ENCODE measurements around the gene BCCIP. TPM values are rescaled to one million over a fixed set of nuclear protein-coding genes. Genes with fewer than 3 reads are reported as not detected.

The BCCIP gene
- 95.3 to 102 TPM (median 96.4 TPM) in 3 replicates for total RNA-seq (2021)
- percentile 89 among the genes with signal in this experiment for Bru-seq, nascent RNA
- long read RNA-seq, experiment 1, transcript BCCIP-203 (8 exons, 1,433 nt), result minor isoform, 109 of 489 reads
- long read RNA-seq, experiment 1, transcript BCCIP-202 (7 exons, 2,337 nt), result minor isoform, 115 of 489 reads
- long read RNA-seq, experiment 1, transcript BCCIP-201 (7 exons, 1,236 nt), result major isoform, 217 of 489 reads
- long read RNA-seq, experiment 1, partial matches to known transcripts, result 22 of 489 reads
- long read RNA-seq, experiment 1, other reads (novel, unspliced or antisense), result 26 of 489 reads
- long read RNA-seq, experiment 2, transcript BCCIP-201 (7 exons, 1,236 nt), result major isoform, 63 of 162 reads
- long read RNA-seq, experiment 2, transcript BCCIP-203 (8 exons, 1,433 nt), result minor isoform, 24 of 162 reads
- long read RNA-seq, experiment 2, transcript BCCIP-202 (7 exons, 2,337 nt), result minor isoform, 16 of 162 reads
- long read RNA-seq, experiment 2, partial matches to known transcripts, result 30 of 162 reads
- long read RNA-seq, experiment 2, other reads (novel, unspliced or antisense), result 29 of 162 reads
- long read RNA-seq, experiment 3, transcript BCCIP-203 (8 exons, 1,433 nt), result minor isoform, 169 of 857 reads
- long read RNA-seq, experiment 3, transcript BCCIP-202 (7 exons, 2,337 nt), result minor isoform, 84 of 857 reads
- long read RNA-seq, experiment 3, transcript BCCIP-201 (7 exons, 1,236 nt), result major isoform, 534 of 857 reads
- long read RNA-seq, experiment 3, partial matches to known transcripts, result 36 of 857 reads
- long read RNA-seq, experiment 3, other reads (novel, unspliced or antisense), result 34 of 857 reads

DNA sequence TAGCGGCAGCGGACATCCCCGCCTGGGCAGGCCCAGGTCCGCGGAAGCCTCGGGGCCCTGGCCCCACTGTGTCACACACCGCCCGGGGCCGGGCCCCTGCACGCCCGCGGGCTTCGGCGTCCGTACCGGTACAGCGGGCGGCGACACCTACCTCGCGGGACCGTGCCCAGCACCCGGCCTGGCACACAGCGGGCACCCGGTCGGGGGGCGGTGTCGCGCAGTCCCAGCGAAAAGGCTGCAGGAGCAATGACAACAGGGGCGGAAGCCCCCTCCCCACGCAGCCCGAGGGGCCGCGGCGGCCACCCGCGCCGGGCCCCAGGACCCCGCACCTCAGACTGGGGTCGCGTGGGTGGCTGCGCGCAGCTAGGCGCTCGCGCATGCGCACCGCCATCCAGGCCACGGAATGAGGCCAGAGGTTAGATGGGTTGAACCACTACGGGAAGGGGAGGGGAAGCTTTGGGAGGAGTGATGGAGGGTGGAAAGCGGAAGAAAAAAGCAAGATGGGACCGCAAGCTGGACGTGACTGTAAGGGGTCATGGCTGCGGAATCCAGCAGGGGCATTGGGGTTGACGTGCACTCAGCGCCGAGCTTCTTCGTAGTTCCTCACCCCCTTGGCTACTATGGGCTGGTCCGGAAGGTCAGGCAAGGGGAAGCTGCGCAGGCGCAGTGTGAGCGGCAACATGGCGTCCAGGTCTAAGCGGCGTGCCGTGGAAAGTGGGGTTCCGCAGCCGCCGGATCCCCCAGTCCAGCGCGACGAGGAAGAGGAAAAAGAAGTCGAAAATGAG lies at the start of gene BCCIP, which contains the start of gene UROS:
Gene BCCIP (plus strand): TSS at position 669 of the 785 bp plus-strand sequence. CDS start 12 bp downstream, at position 681.
Gene UROS (minus strand): TSS at position 381 of the 785 bp plus-strand sequence. CDS start 6,759 bp downstream, outside the sequence.
- ATAC-seq (peak; percentile 85), DNase-seq (ENCODE audit: low spot score) (peak; percentile 87)
- ChIA-PET POLR2A (interaction anchor here (0.6 to 1.1 kb wide), 2 partner anchors 12 to 827 kb away, joined by 3 to 5 read pairs; no protein-coding TSS in a partner anchor), CTCF (no interaction called here)
- Mint-ChIP-seq H3K27ac (no peak within 1 kb of the TSS), H3K27me3 (ENCODE audit: low read depth) (no peaks in the 10 kb centered on the region), H3K4me3 (peak within 1 kb of the TSS; percentile 70), H3K4me1 (peaks cover 4% of the 10 kb centered on the region), H3K36me3 (peaks cover 24% of the 10 kb centered on the region), H3K9me3 (no peaks in the 10 kb centered on the region)
- TF ChIP-seq, protein P1, sequence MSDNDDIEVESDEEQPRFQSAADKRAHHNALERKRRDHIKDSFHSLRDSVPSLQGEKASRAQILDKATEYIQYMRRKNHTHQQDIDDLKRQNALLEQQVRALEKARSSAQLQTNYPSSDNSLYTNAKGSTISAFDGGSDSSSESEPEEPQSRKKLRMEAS (CRISPR knock-in tag; IDR thresholded peaks at IDR 0.05), result peak; percentile 27; the same call in 1 of the 2 replicates
- TF ChIP-seq SMAD3 (CRISPR knock-in tag; IDR thresholded peaks at IDR 0.05; ENCODE audit: borderline replicate concordance) (no peak), GRHL2 (CRISPR knock-in tag; IDR thresholded peaks at IDR 0.05; ENCODE audit: insufficient replicate concordance, severe bottlenecking) (no peak), RORB (CRISPR knock-in tag; IDR thresholded peaks at IDR 0.05) (no peak), ZNF138 (CRISPR knock-in tag; conservative IDR thresholded peaks at IDR 0.05) (0 out of 2 replicates have a peak, but pooled peaks have one; percentile 48), MXD4 (CRISPR knock-in tag; IDR thresholded peaks at IDR 0.05; ENCODE audit: borderline replicate concordance) (no peak), KAT7 (CRISPR knock-in tag; IDR thresholded peaks at IDR 0.05; ENCODE audit: borderline replicate concordance) (peak; percentile 30; the same call in 1 of the 2 replicates), JUN (CRISPR knock-in tag; IDR thresholded peaks at IDR 0.05) (0 out of 2 replicates have a peak, but pooled peaks have one; percentile 58), NR3C1 (CRISPR knock-in tag; conservative IDR thresholded peaks at IDR 0.05; ENCODE audit: low read depth) (peak; percentile 81; the same call in 1 of the 2 replicates), ZNF423 (CRISPR knock-in tag; IDR thresholded peaks at IDR 0.05) (no peak), ZBTB21 (CRISPR knock-in tag; IDR thresholded peaks at IDR 0.05; ENCODE audit: borderline replicate concordance) (0 out of 2 replicates have a peak, but pooled peaks have one; percentile 43), TP53 (CRISPR knock-in tag; IDR thresholded peaks at IDR 0.05) (0 out of 2 replicates have a peak, but pooled peaks have one; percentile 35), SP1 (CRISPR knock-in tag; conservative IDR thresholded peaks at IDR 0.05) (peak; percentile 45)
- TF ChIP-seq, protein P2, sequence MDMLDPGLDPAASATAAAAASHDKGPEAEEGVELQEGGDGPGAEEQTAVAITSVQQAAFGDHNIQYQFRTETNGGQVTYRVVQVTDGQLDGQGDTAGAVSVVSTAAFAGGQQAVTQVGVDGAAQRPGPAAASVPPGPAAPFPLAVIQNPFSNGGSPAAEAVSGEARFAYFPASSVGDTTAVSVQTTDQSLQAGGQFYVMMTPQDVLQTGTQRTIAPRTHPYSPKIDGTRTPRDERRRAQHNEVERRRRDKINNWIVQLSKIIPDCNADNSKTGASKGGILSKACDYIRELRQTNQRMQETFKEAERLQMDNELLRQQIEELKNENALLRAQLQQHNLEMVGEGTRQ (CRISPR knock-in tag; IDR thresholded peaks at IDR 0.05), result 0 out of 2 replicates have a peak, but pooled peaks have one; percentile 50
- TF ChIP-seq, protein P3, sequence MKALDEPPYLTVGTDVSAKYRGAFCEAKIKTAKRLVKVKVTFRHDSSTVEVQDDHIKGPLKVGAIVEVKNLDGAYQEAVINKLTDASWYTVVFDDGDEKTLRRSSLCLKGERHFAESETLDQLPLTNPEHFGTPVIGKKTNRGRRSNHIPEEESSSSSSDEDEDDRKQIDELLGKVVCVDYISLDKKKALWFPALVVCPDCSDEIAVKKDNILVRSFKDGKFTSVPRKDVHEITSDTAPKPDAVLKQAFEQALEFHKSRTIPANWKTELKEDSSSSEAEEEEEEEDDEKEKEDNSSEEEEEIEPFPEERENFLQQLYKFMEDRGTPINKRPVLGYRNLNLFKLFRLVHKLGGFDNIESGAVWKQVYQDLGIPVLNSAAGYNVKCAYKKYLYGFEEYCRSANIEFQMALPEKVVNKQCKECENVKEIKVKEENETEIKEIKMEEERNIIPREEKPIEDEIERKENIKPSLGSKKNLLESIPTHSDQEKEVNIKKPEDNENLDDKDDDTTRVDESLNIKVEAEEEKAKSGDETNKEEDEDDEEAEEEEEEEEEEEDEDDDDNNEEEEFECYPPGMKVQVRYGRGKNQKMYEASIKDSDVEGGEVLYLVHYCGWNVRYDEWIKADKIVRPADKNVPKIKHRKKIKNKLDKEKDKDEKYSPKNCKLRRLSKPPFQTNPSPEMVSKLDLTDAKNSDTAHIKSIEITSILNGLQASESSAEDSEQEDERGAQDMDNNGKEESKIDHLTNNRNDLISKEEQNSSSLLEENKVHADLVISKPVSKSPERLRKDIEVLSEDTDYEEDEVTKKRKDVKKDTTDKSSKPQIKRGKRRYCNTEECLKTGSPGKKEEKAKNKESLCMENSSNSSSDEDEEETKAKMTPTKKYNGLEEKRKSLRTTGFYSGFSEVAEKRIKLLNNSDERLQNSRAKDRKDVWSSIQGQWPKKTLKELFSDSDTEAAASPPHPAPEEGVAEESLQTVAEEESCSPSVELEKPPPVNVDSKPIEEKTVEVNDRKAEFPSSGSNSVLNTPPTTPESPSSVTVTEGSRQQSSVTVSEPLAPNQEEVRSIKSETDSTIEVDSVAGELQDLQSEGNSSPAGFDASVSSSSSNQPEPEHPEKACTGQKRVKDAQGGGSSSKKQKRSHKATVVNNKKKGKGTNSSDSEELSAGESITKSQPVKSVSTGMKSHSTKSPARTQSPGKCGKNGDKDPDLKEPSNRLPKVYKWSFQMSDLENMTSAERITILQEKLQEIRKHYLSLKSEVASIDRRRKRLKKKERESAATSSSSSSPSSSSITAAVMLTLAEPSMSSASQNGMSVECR (CRISPR knock-in tag; IDR thresholded peaks at IDR 0.05; ENCODE audit: borderline replicate concordance), result 0 out of 2 replicates have a peak, but pooled peaks have one; percentile 70
- TF ChIP-seq, protein P4, sequence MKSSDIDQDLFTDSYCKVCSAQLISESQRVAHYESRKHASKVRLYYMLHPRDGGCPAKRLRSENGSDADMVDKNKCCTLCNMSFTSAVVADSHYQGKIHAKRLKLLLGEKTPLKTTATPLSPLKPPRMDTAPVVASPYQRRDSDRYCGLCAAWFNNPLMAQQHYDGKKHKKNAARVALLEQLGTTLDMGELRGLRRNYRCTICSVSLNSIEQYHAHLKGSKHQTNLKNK (CRISPR knock-in tag; IDR thresholded peaks at IDR 0.05), result no peak
- TF ChIP-seq, protein P5, sequence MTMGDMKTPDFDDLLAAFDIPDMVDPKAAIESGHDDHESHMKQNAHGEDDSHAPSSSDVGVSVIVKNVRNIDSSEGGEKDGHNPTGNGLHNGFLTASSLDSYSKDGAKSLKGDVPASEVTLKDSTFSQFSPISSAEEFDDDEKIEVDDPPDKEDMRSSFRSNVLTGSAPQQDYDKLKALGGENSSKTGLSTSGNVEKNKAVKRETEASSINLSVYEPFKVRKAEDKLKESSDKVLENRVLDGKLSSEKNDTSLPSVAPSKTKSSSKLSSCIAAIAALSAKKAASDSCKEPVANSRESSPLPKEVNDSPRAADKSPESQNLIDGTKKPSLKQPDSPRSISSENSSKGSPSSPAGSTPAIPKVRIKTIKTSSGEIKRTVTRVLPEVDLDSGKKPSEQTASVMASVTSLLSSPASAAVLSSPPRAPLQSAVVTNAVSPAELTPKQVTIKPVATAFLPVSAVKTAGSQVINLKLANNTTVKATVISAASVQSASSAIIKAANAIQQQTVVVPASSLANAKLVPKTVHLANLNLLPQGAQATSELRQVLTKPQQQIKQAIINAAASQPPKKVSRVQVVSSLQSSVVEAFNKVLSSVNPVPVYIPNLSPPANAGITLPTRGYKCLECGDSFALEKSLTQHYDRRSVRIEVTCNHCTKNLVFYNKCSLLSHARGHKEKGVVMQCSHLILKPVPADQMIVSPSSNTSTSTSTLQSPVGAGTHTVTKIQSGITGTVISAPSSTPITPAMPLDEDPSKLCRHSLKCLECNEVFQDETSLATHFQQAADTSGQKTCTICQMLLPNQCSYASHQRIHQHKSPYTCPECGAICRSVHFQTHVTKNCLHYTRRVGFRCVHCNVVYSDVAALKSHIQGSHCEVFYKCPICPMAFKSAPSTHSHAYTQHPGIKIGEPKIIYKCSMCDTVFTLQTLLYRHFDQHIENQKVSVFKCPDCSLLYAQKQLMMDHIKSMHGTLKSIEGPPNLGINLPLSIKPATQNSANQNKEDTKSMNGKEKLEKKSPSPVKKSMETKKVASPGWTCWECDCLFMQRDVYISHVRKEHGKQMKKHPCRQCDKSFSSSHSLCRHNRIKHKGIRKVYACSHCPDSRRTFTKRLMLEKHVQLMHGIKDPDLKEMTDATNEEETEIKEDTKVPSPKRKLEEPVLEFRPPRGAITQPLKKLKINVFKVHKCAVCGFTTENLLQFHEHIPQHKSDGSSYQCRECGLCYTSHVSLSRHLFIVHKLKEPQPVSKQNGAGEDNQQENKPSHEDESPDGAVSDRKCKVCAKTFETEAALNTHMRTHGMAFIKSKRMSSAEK (CRISPR knock-in tag; IDR thresholded peaks at IDR 0.05; ENCODE audit: borderline replicate concordance), result no peak
- TF ChIP-seq, protein P6, sequence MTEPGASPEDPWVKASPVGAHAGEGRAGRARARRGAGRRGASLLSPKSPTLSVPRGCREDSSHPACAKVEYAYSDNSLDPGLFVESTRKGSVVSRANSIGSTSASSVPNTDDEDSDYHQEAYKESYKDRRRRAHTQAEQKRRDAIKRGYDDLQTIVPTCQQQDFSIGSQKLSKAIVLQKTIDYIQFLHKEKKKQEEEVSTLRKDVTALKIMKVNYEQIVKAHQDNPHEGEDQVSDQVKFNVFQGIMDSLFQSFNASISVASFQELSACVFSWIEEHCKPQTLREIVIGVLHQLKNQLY (CRISPR knock-in tag; IDR thresholded peaks at IDR 0.05), result 0 out of 2 replicates have a peak, but pooled peaks have one; percentile 47
- TF ChIP-seq, protein P7, sequence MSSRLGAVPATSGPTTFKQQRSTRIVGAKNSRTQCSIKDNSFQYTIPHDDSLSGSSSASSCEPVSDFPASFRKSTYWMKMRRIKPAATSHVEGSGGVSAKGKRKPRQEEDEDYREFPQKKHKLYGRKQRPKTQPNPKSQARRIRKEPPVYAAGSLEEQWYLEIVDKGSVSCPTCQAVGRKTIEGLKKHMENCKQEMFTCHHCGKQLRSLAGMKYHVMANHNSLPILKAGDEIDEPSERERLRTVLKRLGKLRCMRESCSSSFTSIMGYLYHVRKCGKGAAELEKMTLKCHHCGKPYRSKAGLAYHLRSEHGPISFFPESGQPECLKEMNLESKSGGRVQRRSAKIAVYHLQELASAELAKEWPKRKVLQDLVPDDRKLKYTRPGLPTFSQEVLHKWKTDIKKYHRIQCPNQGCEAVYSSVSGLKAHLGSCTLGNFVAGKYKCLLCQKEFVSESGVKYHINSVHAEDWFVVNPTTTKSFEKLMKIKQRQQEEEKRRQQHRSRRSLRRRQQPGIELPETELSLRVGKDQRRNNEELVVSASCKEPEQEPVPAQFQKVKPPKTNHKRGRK (CRISPR knock-in tag; IDR thresholded peaks at IDR 0.05; ENCODE audit: borderline replicate concordance), result no peak

All from WTC11 (cell line).